Mesenteric fat pad (tissue), 1 donor: ENCODE results near the gene KNG1. TPM values are rescaled to one million over a fixed set of nuclear protein-coding genes. Genes with fewer than 3 reads are reported as not detected.
"Not testable (repeated sequence)": the region's sequence is repeated elsewhere in the genome, so short reads cannot be mapped to it uniquely, and the experiment has no call there.

Source experiments
- DNase-seq: peaks from one replicate; pipeline ENCODE4 v3.0.0-alpha.2; 2020; ENCODE audit warnings: low spot score
- long read RNA-seq: library from polyadenylated mRNA; unstranded; transcript quantifications from one replicate; pipeline ENCODE4 v2.0.0, GENCODE V29; 2020
- total RNA-seq: library from RNA; stranded (reverse); fragmentation: NEBNext Ultra II Directional; extraction: Animal tissue kit (Norgen Biotek cat#: 25700); gene quantifications from one replicate; pipeline ENCODE4 v1.2.1, GENCODE V29; 2021
- donor health status: DM: yes; HTN: yes; CAD: no.

Gene KNG1
- total RNA-seq = not detected
- long read RNA-seq = 0 reads

DNA sequence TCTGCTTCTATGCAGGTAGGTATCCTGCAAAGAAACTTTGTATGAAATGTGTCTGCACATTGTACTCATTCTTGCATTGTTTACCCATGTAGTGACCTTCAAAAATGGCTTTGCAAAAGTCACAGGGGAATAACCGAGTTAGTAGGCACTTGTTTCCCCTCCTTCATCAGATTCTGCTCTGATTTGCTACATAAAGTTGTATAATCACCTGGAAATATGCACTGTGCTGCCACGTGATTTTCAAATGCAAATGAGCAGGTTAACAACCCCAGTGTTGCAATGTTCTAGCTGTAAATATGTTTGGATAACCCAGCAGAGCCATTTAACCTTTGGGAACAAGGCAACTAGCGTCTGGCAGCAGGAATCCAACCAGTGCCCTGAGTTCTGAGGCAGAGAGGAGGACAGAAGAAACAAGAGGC lies at the start of gene KNG1:
Gene KNG1, plus strand, starts transcription at position 321 of the 419 bp plus-strand sequence. CDS start 184 bp downstream, outside the sequence.
- DNase-seq = no peak

DNA sequence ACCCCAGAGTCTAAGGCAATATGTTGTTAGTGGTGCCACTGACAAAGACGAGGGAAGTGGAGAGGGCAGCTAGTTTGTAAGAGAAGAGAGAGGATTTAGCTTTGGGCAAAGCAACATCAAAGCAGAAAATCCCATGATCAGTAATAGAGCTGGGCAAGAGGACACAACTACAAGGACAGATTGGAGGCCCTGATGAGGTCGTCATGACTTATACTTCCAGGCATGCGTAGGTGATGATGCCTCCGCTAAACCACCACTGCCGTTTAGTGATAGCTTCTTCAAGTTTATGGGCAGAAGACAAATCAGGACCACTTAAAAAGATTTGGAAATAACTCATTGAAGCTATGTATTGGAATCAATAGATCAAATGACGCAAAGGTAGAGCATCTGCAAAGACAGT lies 48.7 kb upstream of the KNG1 start:
- DNase-seq = no peak

DNA sequence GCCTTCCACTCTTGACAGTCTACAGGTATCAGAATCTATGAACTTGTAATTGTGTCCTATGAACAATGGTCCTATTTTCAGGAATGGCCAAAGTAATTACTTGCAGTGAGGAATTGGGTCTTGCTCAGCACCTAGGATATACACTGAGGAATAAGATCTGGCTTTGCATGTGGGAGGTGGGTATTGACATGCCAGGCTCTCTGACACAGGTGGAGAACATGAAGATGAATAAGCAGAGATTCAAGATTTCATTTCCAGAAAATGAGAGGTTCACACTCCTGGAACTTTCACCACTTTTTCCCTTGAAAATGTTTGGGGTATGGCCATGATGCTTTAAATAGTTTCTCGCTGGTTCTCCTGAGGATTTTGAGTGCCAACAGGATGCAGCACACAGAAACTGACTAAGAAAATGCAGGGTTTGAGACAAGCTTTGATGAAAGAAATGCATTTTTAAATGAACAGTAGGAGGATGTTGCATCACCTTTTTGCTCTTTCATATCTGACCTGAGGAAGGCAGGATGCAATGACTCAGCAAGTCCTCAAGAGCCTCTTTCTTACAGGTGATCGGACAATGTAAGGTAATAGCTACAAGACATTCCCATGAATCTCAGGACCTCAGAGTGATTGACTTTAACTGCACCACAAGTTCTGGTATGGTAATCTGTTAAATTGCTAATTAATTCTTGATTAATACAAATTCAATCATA lies 47.6 kb upstream of the KNG1 start:
- no peak for DNase-seq

DNA sequence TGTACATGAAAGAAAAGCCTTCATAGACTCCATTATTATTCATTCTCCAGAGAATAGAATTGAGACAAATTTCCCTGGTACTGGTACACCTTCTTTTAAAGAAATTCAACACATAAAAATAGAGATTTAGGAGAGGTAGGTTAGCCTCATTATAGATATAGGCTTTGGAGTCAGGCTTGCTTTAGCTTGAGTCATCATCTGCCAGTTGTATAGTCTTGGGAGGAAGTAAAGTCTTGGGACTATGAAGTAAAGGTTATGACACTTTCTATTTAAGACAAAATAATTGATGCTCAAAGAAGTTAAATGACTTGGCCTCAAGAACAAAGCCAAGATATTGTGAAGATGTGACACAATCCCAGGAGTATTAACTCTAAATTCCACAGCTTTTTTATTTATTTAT lies 47.0 kb upstream of the KNG1 start:
- DNase-seq = no peak

DNA sequence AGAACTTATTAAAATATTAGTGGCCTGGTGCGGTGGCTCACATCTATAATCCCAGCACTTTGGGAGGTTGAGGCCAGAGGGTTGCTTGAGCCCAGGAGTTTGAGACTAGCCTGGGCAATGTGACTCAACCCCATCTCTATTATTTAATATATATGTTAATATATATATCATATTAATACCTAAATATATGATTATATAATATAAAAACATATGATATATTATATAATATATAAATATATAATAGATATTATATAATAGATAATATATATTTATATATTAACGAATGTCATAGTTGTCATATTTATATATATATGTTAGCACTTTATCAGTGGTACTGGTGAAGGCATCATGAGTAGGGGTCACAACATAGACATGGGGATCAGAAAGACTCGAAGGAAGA lies 46.1 kb upstream of the KNG1 start:
- DNase-seq = no peak

DNA sequence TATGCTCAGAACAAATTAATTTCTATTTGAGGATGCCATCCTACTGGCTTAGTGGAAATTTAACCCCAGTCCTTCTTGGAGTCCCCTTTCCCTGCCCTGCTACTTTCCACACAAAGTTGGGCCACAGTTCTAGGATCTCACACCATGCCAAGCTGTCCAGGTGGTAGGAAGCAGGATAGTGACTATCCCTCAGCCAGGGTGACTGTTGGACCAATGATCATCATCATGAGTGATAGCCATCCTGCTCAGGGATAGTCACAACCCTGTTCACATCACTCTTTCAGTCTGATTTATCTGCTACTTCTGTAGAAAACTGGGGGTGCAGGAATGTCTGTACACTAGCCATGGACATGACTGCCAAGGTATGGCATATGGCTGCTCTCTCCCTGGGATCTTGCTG lies 38.6 kb upstream of the KNG1 start:
- DNase-seq = no peak

DNA sequence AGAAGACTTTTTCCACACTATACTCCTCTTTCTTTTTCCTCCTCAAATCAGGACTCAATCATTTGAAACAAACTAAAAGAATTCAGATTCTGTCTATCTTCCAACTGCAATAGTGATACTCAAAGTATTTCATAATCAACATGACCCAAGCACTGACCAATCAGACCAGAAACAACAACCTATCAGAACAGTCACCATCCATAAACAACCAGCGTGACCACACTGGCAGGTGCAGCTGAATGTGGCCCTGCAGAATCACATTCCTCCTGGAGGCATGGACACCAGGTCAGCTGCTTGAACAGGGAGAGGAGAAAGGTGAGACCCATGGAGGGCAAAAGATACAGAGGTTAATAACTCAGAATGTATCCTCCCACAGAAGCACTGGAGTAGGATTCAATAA lies 38.0 kb upstream of the KNG1 start:
- no peak for DNase-seq

- DNase-seq = no peak
Observed at GRCh38 chr3:186680869-186681268, 36.3 kb upstream of the KNG1 start.

DNA sequence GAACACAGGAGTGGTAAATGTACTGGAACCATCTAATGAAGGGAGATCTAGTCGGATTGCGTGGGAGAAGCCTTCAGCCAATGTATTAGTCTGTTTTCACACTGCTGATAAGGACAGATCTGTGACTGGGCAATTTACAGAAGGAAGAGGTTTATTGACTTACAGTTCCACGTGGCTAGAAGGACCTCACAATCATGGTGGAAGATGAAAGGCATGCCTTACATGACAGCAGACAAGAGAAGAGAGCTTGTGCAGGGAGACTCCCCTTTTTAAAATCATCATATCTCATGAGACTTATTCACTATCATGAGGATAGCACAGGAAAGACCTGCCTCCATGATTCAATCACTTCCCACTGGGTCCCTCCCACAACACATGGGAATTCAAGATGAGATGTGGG lies 34.3 kb upstream of the KNG1 start:
- no peak for DNase-seq

DNA sequence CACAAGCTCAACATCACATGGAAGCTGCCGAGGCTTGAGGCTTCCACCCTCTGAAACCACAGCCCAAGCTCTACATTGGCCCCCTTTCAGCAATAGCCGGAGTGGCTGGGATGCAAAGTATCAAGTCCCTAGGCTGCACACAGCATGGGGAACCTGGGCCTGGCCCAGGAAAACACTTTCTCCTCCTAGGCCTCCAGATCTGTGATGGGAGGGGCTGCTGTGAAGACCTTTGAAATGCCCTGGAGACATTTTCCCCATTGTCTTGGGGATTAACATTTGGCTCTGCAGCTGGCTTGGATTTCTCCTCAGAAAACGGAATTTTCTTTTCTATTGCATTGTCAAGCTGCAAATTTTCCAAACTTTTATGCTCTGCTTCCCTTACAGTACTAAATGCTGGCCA lies 33.2 kb upstream of the KNG1 start:
- DNase-seq = no peak

- DNase-seq = not testable (repeated sequence)
Observed at GRCh38 chr3:186686475-186686874, 30.7 kb upstream of the KNG1 start.

- DNase-seq = no peak
Observed at GRCh38 chr3:186687120-186687651, 30.0 kb upstream of the KNG1 start.

- DNase-seq = not testable (repeated sequence)
Observed at GRCh38 chr3:186690304-186690703, 26.9 kb upstream of the KNG1 start.

GRCh38 chr3:186691676-186692075 lies 25.5 kb upstream of the KNG1 start:
- DNase-seq = no peak

GRCh38 chr3:186693843-186694242 lies 23.3 kb upstream of the KNG1 start:
- DNase-seq = no peak

DNA sequence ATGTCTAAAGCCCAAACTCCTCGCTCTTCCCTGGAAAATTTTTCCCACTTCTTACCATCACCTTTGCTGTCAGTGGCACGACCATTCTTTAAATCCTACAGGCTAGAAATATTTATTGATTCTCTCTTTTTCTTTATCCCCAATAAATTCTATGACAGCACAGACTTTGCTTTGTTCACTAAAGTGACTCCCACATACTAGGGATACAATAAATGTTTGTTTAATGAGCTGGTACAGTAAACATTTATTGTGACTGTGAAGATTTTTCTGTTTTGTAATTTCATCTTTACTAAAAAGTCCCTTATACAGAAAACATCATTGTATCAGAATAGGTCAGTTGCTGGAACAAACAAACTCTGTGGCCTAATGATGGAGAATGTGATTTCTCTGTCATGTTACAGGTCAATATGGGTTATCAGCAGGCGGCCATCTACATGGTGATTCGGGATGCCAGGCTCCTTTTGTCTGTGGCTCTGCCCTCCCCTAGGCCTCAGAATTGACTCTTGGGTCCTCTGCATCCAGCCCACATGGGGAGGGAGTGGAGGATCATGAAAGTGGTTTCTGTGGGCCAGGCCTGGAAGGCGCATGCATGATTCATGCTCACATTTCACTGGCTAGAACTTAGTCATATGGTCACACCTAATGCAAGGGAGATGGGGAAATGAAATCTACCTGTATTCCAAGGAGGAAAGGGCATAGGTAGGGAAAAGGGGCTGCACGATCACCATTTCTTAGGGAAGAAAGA lies 22.7 kb upstream of the KNG1 start:
- DNase-seq = no peak

- no peak for DNase-seq
Observed at GRCh38 chr3:186696522-186696921, 20.6 kb upstream of the KNG1 start.

GRCh38 chr3:186697510-186697909 lies 19.6 kb upstream of the KNG1 start:
- no peak for DNase-seq

GRCh38 chr3:186700267-186700666 lies 16.9 kb upstream of the KNG1 start:
- no peak for DNase-seq

- not testable (repeated sequence) for DNase-seq
Observed at GRCh38 chr3:186702451-186702850, 14.7 kb upstream of the KNG1 start.

DNA sequence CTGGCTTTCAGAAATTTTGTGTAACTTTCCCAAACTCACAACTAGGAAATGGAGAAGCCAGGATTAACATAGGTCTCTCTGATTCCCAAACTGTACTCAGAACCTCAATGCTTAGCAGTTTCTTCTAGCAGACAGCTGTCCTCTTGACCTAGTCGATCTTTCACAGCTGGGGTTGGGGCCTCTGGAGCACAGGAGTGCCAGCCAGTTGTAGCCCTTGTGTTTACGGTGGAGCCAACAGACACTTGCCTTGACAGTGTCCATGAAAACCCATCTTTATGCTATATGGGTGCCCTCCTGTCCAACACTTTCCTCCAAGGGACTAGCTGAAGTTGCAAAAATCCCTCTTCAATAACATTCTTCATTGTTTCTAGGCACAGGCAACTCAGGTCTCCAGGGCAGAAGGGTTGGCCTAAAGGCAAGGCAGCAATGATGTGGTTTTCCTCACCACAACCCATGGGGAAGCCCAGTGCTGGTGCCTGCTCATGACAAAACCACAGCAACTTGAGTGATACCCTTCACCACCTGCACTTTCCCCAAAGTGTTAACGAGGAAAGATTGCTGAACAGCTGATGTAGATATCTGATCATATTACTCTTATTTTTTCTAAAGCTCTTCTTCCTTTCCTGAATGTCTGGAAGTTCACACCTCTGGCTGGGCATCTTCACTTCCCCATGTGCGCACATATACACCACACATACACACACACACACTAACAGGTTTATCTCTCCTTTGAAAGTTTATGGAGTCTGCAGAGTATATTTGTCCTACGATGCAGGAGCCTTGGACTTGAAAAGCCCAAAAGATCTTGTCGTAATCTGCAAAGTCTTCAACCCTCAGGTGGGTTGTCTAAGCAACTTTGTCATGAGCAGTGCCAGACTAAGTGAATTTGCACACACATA lies 11.0 kb upstream of the KNG1 start:
- no peak for DNase-seq
